HCEC 1CT (cell line): ENCODE data around the gene FRMD5.

Experiments used
- DNase-seq: peaks from one replicate; pipeline ENCODE4 v3.0.0-alpha.2; 2017

Gene FRMD5

DNA sequence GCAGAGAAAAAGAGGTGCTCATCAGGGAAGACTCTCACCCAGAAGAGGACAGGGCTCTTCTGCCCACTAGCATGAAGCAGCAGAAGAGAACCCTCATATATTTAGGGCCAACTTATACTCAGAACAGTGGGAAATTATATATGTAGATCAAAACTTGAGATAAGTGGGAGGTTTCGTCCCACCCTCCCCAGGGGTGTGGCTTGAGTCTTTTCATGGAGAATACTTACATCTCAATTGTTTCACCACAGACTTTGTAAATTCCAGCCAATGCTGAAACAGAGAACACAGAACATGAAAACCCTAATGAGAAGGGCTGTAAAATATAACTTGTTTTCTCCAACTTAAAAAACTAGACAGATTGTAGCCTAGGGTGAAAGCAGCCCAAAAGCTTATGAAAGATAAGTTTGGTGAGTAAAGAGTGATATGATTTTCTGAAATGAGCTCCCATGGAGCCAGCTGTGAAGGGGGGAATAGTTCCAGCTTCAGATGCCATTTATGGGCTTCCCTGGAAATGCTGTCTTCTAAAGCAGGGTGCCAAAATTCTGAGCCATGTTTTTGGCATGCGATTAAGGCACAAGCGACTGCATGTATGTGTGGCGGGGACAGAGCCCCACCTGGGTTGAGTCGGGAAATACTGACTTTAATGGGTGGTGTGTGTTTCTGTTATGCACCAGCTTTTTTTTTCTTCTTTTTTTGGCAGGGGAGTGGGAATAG lies 275.4 kb downstream of the FRMD5 start:
- DNase-seq: no peak

- no peak for DNase-seq
These were observed 276.4 kb downstream of the FRMD5 start for GRCh38 chr15:43918717-43919116.

DNA sequence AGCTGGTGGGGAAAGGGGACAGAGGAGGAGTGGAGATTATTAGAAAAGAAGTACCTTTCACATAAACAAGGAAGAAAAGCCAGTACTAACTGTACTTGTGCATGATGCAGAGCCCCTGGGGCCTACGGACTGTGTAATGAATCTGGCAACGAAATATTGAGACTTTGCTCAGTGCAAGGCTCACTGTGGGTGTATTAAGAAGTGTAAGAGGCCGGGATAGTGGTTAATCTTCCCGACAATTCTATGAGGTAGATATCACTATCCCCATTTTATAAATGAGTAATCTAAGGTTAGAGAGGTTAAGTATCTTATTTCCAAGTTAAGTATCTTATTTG lies 278.8 kb downstream of the FRMD5 start:
- DNase-seq: no peak

GRCh38 chr15:43915631-43916325 lies 279.3 kb downstream of the FRMD5 start:
- DNase-seq: no peak

DNA sequence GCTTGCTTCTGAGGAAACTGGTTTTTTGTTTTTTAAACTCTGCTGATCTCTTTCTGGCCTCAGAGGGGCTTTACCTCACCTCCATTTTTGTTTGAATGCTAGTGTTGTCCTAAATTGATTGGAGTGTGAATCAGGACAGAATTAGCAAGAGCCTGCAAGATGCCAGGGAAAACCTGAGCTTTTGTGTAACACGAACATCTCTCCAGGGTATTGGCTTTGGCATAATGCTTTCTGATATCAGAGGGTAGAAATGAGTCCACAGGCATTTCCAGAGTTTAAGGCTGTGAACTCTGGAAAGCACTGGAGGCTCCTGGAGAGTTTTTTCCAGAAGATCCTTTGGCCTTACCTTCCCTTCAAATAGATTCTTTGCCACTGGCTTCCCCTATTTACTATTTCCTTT lies 281.1 kb downstream of the FRMD5 start:
- no peak for DNase-seq

DNA sequence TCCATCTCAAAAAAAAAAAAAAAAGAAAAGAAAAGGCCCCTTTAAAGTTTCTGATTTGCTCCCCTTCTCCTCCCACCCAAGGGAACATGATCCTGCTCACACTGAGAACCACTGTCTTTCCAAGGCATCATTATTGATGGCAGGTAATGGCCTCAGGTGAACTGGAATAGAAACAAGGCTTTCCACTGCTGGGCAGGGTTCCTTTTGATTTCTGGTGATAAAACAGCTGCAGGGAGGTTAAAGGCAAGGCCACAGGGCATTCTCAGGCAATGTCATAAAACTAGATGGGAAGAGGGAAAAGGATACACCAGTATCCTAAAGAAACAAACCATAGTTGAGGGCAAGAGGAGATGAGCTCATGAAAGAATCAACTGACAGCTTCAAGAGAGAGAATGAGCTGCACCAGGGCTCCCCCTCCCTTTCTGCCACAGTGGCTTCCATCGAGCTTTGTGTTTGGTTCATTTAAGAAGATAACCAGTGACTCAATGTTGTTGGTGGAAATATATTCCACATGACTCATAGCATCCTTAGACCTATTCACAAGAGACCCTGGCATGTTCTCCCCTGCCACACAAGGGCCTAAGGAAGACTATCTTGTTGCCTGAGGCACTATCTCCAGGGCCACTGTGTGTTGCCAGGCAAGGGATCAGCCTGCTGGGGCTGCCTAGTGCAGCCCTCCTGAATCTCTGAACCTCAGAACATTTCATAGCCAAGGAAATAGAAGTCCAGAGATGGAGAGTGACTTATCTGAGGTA lies 281.9 kb downstream of the FRMD5 start:
- peak; percentile 96 for DNase-seq

DNA sequence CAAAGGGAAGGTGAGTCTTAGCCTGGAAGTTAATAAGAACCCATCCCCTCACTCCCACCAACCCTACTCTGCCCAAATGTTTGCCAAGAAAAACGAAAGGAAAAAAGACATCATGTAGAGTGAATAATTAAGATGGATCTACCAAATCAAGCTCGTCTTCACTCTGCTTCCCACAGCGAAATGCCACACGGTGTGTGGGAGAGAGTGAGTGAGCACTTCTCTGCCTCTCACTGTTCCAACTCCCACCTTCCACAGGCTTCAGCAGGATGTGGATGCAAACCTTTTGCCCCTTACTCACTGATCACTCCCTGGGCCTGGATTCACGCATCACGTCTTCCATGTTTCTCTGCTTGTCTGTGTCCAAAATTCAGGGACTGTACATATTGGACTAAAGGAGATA lies 282.9 kb downstream of the FRMD5 start:
- DNase-seq: no peak

DNA sequence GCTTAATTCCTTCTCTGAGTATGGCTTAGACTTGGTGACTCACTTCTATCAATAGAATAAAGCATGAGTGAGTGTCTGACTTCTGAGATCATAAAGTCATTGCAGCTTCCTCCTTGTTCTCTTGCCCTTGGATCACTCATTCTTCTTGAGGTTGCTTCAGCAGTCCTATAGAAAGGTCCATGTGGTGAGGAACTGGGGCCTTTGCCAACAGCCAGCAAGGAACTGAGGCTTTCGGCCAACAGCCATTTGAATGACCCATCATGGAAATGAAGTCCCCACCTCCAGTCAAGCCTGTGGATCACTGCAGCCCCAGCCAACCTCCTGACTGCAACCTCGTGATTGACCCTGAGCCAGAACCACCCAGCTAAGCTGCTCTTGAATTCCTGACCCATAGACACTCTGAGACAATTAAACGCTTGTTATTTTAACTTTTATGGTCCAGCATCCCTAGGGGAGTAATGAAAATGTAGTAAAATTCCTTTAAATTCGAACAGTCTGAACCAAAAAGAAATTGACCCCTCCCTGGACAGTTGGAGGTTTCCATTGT lies 283.8 kb downstream of the FRMD5 start:
- peak; percentile 94 for DNase-seq

DNA sequence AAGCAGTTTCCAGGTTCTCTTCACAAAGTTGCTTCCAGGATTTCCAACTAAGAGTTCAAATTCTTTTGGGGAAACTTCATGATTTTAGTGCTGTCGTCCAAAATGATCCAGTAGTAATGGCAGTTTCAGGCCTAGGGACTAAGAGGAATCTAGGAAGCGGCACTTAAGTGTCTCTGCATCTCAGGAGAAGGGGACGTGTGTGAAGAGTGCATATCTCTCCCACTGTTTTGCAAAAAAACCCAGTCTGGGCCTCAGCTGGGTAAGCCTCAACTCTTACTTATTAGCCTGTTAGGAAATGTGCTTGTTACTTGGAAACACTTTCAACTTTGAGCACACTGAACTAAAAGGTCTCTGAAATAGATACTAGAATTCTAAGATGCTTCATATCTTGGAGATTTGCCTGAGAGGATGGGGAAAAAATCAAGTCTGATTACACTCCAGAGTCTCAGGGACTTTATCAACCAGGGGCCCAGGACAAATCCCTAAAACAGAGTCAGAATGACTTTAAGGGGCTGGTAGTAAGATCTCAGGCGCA lies 286.5 kb downstream of the FRMD5 start:
- no peak for DNase-seq

- DNase-seq: no peak
These were observed 289.3 kb downstream of the FRMD5 start for GRCh38 chr15:43905755-43906154.

GRCh38 chr15:43903864-43904290 lies 291.2 kb downstream of the FRMD5 start:
- peak; percentile 26 for DNase-seq

DNA sequence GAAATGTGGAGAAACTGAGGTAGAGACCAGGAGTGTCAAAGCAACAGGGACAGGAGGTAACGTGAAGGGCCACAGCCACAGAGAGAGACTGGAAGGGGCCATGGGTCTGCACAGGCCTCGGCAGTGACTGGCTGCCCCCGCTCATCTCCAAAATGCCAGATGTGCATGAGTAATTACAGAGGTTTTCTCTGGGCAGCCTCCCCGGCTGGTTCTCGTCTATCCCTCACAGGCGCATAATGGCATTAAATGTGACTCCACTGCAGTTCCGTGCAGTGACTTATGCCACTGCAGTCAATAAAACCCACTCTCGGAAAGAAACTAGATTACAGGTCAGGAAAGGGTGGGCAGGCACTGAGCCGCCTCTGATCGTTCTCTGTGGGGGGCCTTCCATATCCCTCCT lies 293.6 kb downstream of the FRMD5 start:
- no peak for DNase-seq

- DNase-seq: no peak
These were observed 294.1 kb downstream of the FRMD5 start for GRCh38 chr15:43900996-43901395.

- no peak for DNase-seq
These were observed 295.1 kb downstream of the FRMD5 start for GRCh38 chr15:43899928-43900327.

- no peak for DNase-seq
These were observed 296.2 kb downstream of the FRMD5 start for GRCh38 chr15:43898891-43899290.

DNA sequence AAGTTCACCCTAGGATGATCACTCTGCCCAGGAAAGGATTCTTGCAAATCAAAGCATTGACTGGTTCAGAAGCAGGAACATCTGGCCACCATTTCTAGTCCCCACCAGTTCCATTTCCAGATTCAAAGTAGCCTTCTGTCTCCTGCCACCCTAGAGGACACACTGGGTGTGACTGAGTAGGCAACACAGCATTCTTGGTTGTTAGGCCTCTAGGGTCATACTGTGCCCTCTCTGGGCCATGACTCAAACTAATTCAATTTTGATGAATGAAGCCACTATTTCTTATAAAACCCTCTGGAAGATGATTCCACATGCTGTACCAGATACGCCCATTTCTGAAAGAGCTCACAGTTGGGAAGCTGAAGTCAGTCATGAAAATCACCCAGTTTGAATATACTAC lies 298.5 kb downstream of the FRMD5 start:
- DNase-seq: no peak

- DNase-seq: no peak
These were observed 299.5 kb downstream of the FRMD5 start for GRCh38 chr15:43895586-43895985.

- no peak for DNase-seq
These were observed 301.1 kb downstream of the FRMD5 start for GRCh38 chr15:43893956-43894355.

DNA sequence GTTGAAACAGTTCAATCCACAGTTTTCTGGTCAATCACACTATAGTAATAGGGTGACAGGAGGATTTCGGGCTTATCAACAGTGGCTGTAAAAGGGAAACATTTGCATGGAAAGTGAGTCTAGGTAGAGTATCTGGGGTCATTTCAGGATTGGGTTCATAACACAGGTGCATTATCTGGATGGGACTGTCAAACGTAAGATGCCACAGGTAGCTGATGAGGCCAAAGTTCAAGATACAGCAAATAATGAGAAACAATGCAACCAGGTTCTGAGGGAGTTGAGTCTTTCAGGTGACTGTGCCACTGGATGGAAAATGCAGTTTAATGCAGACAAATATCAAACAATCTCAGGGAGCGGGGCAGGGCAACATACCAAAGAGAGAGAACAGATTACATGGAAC lies 306.0 kb downstream of the FRMD5 start:
- DNase-seq: no peak

DNA sequence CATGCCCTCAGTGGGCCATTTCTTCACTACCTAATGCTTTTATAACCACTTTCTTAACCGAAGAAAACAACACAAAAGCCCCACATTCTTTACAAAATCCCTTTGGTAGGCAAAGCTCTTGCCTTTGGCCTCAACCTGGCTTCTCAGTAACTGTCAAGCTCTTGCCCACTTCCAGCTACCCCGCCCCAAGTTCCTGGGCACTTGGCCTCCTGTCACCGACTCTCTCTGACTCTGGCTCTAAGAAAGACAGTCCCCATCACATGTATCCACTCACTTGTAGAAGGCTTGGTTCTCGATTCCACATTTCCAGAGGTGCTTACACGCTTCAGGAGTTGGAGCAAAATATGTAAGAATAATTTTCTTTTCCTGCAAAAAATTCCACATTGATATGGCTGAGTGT lies 307.2 kb downstream of the FRMD5 start:
- no peak for DNase-seq

DNA sequence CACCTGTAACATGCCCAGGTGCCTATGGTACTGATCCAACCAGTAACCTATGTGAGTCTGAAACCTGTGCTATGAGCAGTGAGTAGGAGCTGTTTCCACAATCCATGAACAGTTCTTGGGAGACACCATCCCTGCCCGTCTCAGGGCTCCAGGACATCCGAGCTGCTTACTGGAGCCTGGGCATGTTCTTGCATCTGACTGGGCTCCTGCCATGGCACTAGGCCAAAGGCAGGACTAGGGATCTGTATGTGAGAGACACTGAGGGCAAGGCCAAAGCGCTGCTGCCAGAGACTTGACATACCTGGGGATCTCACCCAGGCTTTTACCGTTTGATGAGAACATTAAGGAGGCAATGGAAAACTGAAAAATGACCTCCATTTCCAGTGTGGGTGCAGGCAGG lies 308.5 kb downstream of the FRMD5 start:
- DNase-seq: no peak

DNA sequence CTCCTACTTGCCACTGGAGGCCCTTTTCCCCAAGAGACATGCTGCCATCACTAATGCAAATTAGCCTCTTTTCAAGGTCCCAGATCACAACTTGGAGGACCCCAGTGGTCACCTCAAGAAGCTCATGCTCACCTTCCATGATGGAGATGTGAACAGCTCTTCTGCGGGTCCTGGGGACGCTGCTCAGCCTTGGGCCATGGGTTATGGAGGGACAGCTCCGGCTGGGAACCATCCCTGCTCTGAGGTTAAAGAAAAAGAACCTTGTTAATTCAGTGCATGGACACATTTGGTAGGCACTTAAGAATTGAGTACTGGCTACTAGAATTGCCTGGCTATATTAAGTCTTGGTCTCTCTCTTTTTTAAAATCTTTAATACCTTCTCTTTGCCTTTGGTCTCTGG lies 311.5 kb downstream of the FRMD5 start:
- no peak for DNase-seq

GRCh38 chr15:43881944-43882343 lies 313.1 kb downstream of the FRMD5 start:
- no peak for DNase-seq

GRCh38 chr15:43881245-43881644 lies 313.8 kb downstream of the FRMD5 start:
- DNase-seq: no peak
